ENCODE measurements around the gene NSRP1.

GRCh38 chr17:30230596-30231125 is 114.0 kb downstream of the NSRP1 start:
- TF ChIP-seq SP1 (IDR thresholded peaks at IDR 0.05; ENCODE audit: low read depth, low read length) (no peak), NFYB (IDR thresholded peaks at IDR 0.05; ENCODE audit: insufficient read depth, low read depth, low read length) (no peak), ZNF24 (IDR thresholded peaks at IDR 0.05) (no peak), MLLT1 (IDR thresholded peaks at IDR 0.05) (no peak), CTCF (IDR thresholded peaks at IDR 0.05 in 2 of 3, conservative IDR thresholded peaks at IDR 0.05 in 1 of 3; ENCODE audit: control insufficient read depth in 2 of 3, extremely low read depth in 1 of 3, insufficient read depth in 1 of 3, low read depth in 3 of 3, low read length in 3 of 3) (no peak), POLR2AphosphoS5 (IDR thresholded peaks at IDR 0.05; ENCODE audit: low read length) (no peak)
